GM18526 (cell line): ENCODE measurements around the gene TCF4.

Source experiments
- POLR2A ChIP-seq: IDR thresholded peaks from 3 replicates; pipeline ENCODE4 v1.6.1; 2011; ENCODE audit not compliant: insufficient read length; ENCODE audit errors: extremely low read depth

Gene TCF4

GRCh38 chr18:55322178-55322735 lies 265.7 kb downstream of the TCF4 start:
- peak; percentile 74 for TF ChIP-seq POLR2A

GRCh38 chr18:55321265-55322177 lies 266.5 kb downstream of the TCF4 start:
- TF ChIP-seq POLR2A, result peak; percentile 52

DNA sequence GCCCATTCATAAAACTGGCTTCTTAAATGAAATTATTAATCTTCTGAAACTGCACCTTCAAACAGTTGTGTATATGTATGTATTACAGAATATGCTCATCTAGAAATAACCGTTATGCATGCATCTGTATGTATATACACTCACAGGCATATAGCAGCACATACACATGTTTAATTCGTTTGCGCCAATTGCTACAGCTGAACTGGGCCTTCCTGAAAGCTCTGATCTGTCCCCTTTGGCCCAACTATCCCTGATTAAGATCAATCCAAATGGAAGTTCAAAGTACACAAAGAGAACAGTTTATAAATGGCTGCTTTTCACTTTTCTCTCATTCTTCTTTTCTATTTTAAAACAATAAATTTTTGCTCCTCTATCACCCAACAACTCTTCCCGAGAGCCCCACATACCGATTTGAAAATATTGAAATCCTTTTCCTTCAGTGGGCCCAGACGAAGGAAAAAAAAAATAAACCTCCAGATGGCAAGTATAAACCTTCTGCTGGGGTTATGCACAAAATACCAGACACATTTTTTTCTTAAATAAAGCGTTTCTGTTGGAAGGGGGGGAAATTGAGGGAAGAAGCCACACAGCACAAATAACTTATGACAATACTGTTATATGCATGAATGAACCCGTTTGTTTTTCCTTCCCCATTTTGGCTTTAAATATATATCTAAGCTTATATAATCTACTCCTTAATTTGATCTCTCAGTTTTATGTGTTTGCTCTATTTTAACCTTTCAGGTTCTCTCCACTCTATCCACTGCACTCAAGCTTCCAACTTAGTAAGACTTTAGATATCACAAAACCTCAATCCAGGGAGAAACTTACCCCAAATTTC lies 267.3 kb downstream of the TCF4 start:
- no peak for TF ChIP-seq POLR2A

DNA sequence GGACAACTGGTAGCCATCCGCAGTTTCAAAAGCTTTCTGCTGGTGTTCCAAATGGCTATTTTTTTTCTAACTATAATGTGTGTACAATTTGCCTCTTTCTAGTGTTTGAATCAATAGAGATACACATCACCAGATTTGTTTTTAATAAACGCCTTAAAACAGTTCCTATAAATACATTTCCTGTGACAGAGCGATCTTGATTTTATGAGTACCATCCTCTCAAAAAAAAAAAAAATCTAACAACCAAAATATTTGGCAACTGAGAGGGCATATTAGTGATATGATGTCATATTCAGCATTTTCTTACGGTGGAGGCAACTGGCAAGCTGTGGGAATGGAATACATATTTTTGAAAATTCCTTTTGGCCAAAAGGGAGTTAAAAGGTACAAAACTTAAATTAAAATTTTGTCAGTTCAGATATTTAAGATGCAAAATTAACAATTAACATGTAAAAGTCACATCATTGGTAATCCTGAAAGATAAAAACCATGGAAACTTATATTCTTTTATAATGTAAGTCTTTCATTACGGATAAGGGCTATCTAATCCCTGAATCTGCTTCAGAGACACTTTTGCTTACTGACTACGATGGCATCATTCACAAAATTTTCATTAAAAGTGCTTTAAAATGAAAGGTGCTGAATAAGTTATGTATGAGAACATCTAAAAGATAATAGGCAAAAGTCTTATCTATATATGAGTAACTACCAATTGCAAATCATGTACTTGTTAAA lies 268.4 kb downstream of the TCF4 start:
- no peak for TF ChIP-seq POLR2A

- no peak for TF ChIP-seq POLR2A
Observed at GRCh38 chr18:55318951-55319441, 269.0 kb downstream of the TCF4 start.

DNA sequence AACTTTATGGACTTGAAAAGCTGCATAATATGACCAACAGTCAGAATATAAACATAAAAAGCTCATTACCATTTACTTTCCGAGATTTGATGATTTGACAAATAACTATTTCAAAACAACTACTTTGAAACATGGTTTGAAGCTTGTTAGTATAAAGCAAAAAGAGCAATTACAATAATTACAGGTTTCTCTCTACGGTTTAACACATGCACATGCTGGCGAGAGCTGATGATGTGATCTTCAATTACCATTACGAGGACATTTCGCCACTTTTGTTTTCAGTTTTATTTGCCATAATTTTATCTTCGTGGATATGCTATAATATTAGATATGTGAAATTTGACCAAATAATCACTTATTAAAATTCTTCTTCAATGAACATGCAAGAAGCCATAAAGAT lies 270.1 kb downstream of the TCF4 start:
- no peak for TF ChIP-seq POLR2A

DNA sequence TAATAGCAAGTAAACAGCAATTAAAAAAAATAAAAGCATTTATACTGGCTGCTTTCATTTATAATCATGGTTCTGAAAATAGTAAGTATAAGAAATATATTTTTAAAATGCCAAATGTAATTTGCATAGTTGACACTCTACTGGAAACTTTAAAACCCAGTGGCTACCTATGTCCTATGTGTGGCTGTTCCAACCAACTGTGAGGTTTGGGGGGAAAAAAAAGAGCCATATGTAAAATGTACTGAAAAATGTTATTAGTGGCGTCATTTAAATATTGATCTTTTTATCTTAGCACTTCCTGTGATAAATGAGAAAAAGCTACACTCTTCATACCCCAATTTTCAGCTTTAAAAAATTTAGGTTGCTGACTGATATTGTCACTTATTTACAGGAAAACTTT lies 270.7 kb downstream of the TCF4 start:
- TF ChIP-seq POLR2A, result no peak

GRCh38 chr18:55316486-55317184 lies 271.4 kb downstream of the TCF4 start:
- no peak for TF ChIP-seq POLR2A

DNA sequence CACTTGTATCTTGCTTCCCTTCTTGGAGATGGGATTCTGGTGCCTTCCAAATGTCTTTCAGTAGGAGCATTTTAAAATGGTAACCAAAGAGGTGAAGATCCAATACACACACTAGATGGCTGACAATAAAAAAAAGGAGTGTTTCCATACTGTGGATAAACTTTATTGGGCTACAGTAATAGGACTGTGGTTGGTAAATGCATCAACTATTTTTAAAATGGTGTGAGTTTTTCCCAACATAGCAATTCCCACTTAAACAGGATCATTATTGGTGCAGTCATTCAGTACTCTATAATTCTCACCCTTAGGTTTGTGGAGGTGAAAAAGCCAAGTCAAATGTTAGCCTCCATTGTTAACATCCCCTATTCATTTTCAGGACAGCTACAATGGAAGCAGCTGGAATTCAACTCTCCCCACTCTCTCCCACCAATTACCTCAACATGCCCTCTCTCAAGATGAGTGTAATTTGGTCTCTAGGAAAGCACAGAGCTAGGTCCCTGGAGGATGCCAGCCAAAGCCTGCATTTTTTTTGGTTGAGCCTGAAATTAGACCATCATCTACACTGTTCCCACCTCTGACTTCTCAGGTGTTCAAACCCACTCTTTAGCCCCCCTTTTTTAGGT lies 273.3 kb downstream of the TCF4 start:
- TF ChIP-seq POLR2A, result no peak

DNA sequence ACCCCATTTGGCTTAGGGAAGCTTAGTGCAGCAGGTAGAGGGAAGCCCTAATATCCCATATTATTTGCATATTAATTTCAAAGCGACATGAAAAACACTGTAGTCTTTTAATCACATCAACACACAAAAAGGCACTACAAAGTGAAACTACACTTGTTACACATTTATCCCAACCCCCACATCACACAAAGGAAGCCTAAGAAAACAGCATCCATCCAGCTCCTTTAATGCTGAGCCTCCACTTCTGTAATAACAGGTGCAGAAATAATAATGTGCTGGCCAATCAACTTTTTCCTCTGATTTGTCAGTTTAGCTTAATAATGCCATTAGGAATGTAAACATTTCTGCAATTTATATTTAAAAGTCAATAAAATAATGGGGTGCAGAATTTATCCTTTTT lies 274.0 kb downstream of the TCF4 start:
- no peak for TF ChIP-seq POLR2A

DNA sequence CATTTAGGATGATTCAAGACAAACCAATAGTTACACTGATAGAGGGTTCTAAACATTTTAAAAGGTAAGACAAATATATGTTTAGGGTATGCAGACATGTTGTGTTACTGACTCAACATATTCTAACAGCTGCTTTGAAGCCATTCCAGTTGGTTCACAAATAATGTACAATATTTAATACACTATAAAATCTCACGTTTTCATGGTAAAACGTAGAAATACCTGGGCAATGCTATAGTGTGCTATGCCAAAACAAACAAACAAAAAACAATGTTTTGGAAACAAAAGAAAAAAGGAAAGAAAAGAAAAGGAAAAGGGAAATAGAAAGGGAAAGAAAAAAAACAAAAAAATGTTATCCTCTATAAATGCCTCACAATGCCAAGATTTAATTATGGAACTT lies 277.1 kb downstream of the TCF4 start:
- TF ChIP-seq POLR2A, result no peak

DNA sequence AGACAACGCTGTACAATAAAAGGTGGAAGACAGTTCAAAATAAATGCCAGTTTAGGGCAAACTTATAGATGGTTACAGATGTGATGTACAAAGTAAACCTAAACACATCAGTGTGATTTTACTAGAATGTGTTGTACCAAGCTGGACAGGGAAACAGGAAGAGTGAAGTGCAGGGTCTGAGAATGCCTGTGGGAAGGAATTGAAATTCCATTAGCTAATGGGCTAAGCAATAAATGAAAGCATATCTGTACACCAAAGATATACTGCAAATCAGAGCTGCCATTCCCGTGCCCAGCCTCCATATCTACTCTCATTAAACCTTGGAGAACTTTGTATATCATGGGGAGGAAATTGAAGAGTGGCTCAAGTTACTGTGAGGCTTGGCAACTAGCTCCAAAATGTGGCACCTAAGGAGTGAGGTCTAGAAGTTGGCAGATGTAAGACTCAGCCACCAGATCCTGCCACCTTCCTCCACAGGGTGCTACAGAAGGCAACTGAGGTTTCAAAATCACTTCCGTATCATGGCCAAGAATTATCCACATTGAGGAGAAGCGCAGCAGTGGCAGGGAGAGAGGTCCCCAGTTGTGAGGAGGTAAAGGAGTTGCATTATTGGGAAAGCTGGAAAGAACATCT lies 277.8 kb downstream of the TCF4 start:
- TF ChIP-seq POLR2A, result no peak

DNA sequence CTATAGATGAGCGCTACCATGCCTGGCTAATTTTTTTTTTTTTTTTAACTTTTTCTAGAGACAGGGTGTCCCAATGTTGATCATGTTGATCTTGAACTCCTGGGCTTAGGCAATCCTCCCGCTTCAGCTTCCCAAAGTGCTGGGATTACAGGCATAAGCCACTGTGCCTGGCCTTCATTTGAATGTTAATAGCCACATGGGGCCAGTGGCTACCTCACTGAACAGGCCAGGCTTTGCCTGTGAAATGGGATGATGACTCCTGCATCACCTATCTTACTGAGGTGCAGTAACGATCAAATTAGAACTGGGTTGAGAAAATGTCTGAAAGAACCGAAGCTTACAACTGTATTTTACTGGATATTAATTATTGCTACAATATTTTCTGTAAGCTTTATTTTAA lies 278.7 kb downstream of the TCF4 start:
- TF ChIP-seq POLR2A, result no peak
